ENCODE data around the gene PELI3. TPM values are rescaled to one million over a fixed set of nuclear protein-coding genes. Genes with fewer than 3 reads are reported as not detected.

Gene PELI3
- total RNA-seq, 1 donor from 2014 or later, result 21.6 TPM

DNA sequence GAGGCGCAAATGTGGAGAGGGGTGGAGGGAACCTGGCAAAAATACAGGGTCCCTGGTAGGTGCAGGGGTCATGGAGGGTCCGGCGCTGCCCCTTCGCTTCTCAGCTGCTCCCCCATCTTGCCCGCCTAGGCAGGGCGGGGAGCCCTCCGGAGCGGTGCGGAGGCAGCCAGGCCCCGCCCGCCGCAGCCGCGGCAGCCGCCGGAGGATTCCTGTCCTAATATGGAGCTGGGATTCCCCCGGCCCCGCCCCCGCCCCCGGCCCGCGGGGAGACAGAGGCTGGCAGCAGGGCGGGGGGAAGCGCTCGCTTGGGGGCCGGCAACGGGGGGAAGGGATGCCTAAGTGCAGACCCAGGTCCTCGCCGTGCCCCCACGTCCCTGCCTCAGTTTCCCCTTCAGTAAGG, 46.9 kb upstream of the PELI3 start:
- Histone ChIP-seq H3K27me3 (no peaks in the 10 kb centered on the region), H3K4me1 (peaks cover 10% of the 10 kb centered on the region), H3K27ac (no peak overlapping the region), H3K4me3 (no peak overlapping the region), H3K9me3 (no peaks in the 10 kb centered on the region), H3K36me3 (no peaks in the 10 kb centered on the region)
- TF ChIP-seq POLR2A (IDR thresholded peaks at IDR 0.05) (no peak), POLR2AphosphoS5 (IDR thresholded peaks at IDR 0.05; ENCODE audit: insufficient read depth in 1 of 2, low read depth in 1 of 2) (no peak)
- TF ChIP-seq, protein P1, sequence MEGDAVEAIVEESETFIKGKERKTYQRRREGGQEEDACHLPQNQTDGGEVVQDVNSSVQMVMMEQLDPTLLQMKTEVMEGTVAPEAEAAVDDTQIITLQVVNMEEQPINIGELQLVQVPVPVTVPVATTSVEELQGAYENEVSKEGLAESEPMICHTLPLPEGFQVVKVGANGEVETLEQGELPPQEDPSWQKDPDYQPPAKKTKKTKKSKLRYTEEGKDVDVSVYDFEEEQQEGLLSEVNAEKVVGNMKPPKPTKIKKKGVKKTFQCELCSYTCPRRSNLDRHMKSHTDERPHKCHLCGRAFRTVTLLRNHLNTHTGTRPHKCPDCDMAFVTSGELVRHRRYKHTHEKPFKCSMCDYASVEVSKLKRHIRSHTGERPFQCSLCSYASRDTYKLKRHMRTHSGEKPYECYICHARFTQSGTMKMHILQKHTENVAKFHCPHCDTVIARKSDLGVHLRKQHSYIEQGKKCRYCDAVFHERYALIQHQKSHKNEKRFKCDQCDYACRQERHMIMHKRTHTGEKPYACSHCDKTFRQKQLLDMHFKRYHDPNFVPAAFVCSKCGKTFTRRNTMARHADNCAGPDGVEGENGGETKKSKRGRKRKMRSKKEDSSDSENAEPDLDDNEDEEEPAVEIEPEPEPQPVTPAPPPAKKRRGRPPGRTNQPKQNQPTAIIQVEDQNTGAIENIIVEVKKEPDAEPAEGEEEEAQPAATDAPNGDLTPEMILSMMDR (IDR thresholded peaks at IDR 0.05), result no peak
- intact Hi-C loops (cut with DNase I), result no loop called here
- no peak for DNase-seq (ENCODE audit: extremely low spot score in 2 of 2)

DNA sequence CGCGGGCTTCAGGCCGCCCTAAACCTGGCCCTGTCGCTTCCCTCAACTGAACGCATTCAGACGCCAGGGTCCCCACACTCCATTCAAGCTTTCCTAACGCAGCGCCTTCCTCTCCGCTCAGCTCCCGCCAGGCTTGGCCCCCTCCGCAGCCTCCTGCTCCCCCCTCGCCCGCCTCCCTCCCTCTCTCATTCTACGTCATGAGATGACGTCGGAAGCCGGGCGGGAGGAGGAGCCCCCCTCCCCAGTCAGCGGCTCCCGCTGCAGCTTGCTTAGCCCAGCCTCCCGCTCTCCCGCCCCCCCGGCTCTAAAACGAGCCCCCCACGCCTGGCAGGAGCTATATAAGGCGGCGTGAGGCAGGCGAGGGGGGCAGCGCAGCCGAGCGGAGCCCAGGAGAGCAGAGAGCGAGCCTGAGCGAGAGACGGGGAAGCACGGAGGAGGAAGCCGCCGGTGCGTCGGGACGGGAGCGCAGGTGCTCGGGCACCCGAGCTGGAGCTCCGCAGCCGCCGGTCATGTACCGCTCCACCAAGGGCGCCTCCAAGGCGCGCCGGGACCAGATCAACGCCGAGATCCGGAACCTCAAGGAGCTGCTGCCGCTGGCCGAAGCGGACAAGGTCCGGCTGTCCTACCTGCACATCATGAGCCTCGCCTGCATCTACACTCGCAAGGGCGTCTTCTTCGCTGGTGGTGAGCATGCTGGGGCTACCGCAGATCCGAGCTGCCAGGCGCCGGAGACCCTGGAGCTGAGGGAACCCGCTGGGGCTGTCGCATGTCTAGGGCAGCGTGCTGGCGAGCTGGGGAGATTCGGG, 45.8 kb upstream of the PELI3 start, which contains the start of gene NPAS4:
NPAS4 (plus strand) TSS at position 365 of the 806 bp plus-strand sequence; CDS start at position 510, 145 bp downstream.
- no peak for TF ChIP-seq POLR2A (IDR thresholded peaks at IDR 0.05)
- TF ChIP-seq POLR2AphosphoS5 (IDR thresholded peaks at IDR 0.05; ENCODE audit: insufficient read depth in 1 of 2, low read depth in 1 of 2), result no peak
- TF ChIP-seq, protein P1 (IDR thresholded peaks at IDR 0.05), result no peak
- Histone ChIP-seq H3K4me3 (no peak within 1 kb of the TSS), H3K27ac (no peak within 1 kb of the TSS), H3K36me3 (no peaks in the 10 kb centered on the region), H3K27me3 (no peaks in the 10 kb centered on the region), H3K4me1 (peaks cover 10% of the 10 kb centered on the region), H3K9me3 (no peaks in the 10 kb centered on the region)
- no peak for DNase-seq (ENCODE audit: extremely low spot score in 2 of 2)
- intact Hi-C loops (cut with DNase I), result no loop called here

DNA sequence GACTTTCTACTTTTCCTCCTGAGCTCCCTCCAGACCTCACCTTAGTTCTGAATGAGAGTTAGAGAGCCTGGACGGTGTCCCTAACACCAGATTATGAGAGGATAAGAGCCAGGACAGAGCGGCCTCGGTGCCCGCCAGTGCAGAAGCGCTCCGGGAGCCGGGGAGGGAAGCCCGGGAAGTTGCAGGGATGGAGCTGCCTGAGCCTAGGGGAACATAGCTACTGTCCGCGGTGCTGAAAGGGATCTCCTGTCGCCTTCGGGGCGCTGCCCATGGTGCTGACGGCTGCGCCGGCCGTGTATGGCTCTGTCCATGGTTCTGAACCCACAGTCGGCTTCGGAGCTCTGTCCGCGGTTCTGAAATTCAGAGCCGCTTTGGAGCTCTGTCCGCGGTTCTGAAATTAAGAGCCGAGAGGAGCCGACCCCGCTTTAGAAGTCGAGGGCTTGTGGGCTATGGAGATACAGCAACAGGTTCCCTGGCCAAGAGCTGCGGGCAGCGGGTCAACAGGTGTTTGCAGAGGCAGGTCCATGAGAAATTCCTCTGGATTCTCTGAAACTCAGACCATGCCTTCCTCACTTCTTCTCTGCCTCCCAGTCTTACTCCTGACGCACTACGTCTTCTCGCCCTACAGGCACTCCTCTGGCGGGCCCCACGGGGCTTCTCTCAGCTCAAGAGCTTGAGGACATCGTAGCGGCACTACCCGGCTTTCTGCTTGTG, 45.1 kb upstream of the PELI3 start:
- intact Hi-C loops (cut with DNase I), result no loop called here
- TF ChIP-seq, protein P1 (IDR thresholded peaks at IDR 0.05), result peak; percentile 9 to 37 (median 22)
- TF ChIP-seq POLR2A (IDR thresholded peaks at IDR 0.05) (no peak), POLR2AphosphoS5 (IDR thresholded peaks at IDR 0.05; ENCODE audit: insufficient read depth in 1 of 2, low read depth in 1 of 2) (peak; percentile 74 to 96)
- H3K4me3 ChIP-seq, result no peak overlapping the region
- H3K27ac ChIP-seq, result no peak overlapping the region
- no peaks in the 10 kb centered on the region for H3K36me3 ChIP-seq
- no peak for DNase-seq (ENCODE audit: extremely low spot score in 2 of 2)
- H3K9me3 ChIP-seq, result no peaks in the 10 kb centered on the region
- peaks cover 10% of the 10 kb centered on the region for H3K4me1 ChIP-seq
- no peaks in the 10 kb centered on the region for H3K27me3 ChIP-seq

DNA sequence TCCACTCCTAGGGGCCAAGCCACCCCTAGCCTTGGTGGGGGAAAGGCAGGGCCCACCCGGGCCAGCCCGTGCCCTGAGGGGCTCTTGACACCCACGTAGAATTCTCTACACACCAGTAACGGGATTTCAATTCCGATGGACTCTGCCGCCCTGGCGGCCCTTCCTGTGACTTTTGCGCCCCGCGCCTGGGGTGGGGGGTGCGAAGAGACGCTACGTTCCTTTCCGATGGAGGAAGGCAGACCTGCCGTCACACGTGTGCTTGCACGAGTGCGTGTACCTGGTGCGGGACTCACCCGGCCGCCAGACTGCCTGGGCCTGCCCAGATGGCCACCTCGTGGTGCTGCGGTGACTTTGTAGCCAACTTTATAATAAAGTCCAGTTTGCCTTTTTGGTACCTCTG, 40.4 kb upstream of the PELI3 start:
- no peak overlapping the region for H3K27ac ChIP-seq
- intact Hi-C loops (cut with DNase I), result no loop called here
- no peaks in the 10 kb centered on the region for H3K9me3 ChIP-seq
- no peak overlapping the region for H3K4me3 ChIP-seq
- TF ChIP-seq POLR2A (IDR thresholded peaks at IDR 0.05) (no peak), POLR2AphosphoS5 (IDR thresholded peaks at IDR 0.05; ENCODE audit: insufficient read depth in 1 of 2, low read depth in 1 of 2) (no peak)
- TF ChIP-seq, protein P1 (IDR thresholded peaks at IDR 0.05), result no peak
- DNase-seq (ENCODE audit: extremely low spot score in 2 of 2), result no peak
- peaks cover 1% of the 10 kb centered on the region for H3K4me1 ChIP-seq
- H3K27me3 ChIP-seq, result no peaks in the 10 kb centered on the region
- no peaks in the 10 kb centered on the region for H3K36me3 ChIP-seq

All from vagina (tissue), 2 donors.